Endothelial cell of umbilical vein (primary cell): Measurements from ENCODE around the gene GLUL. TPM values are rescaled to one million over a fixed set of nuclear protein-coding genes. Genes with fewer than 3 reads are reported as not detected.

Experiments used
- BruUV-seq: library from RNA; stranded (reverse); fragments of 400-500 nt; replicated peaks from 2 replicates; lab custom pipeline; 2021; lab: Mats Ljungman, UMichigan
- CTCF ChIA-PET: fragments of 300-600, 350-600 bp; sonication (Branson Sonifier 250); formaldehyde crosslinking; loops from one replicate; lab custom pipeline; 2021; ENCODE audit warnings: antibody characterized with exemption, inconsistent platforms; lab: Charles Lee
- POLR2A ChIA-PET: fragments of 300-600, 350-600 bp; sonication (Branson Sonifier 250); formaldehyde crosslinking; loops from one replicate; lab custom pipeline; 2021; ENCODE audit warnings: antibody characterized with exemption, inconsistent platforms; lab: Charles Lee
- DNase-seq: peaks from one replicate; pipeline ENCODE4 v3.0.0-alpha.2; 2011; ENCODE audit warnings: low read depth, low spot score
- FAIRE-seq: peaks from 2 replicates; lab custom pipeline; 2011; peaks lifted over from hg19 to GRCh38; lab: Jason Lieb, UNC
- H2AFZ ChIP-seq: 2 replicates; pipeline ENCODE4 v1.6.0; 2012; ENCODE audit warnings: low read depth, low read length, control low read depth, inconsistent platforms
- H3K27ac ChIP-seq: 2 replicates; pipeline ENCODE4 v1.5.1; 2011; ENCODE audit warnings: low read depth, mild to moderate bottlenecking, control low read depth, low read length, moderate library complexity; ENCODE audit not compliant: insufficient read depth
- H3K27me3 ChIP-seq, 2 experiments: 2 replicates each; pipeline versions ENCODE4 v1.6.0 to v1.6.1; 2011; ENCODE audit warnings: low read length in 2 of 2, mixed read lengths in 1 of 2; ENCODE audit not compliant: control insufficient read depth in 2 of 2, insufficient read depth in 2 of 2
- H3K36me3 ChIP-seq, 2 experiments: 2 replicates in 1 of 2; 3 replicates in 1 of 2; pipeline ENCODE4 v1.5.1; 2011; ENCODE audit warnings: low read length in 2 of 2, mild to moderate bottlenecking in 1 of 2, moderate library complexity in 1 of 2; ENCODE audit not compliant: control insufficient read depth in 2 of 2, insufficient read depth in 2 of 2; ENCODE audit errors: extremely low read depth in 1 of 2
- H3K4me1 ChIP-seq: 3 replicates; pipeline ENCODE4 v1.5.1; 2011; ENCODE audit warnings: mild to moderate bottlenecking, low read length; ENCODE audit not compliant: control insufficient read depth, insufficient read depth; ENCODE audit errors: extremely low read depth
- H3K4me2 ChIP-seq: 2 replicates; pipeline ENCODE4 v1.6.1; 2011; ENCODE audit warnings: low read length, control low read depth, mixed read lengths; ENCODE audit not compliant: insufficient read depth
- H3K4me3 ChIP-seq, 3 experiments: fragments of 200-600 bp in 1 of 3; sonication (generic), shearing (Covaris generic) in 1 of 3; replicated peaks in 1 of 3; 2 replicates each; pipeline ENCODE4 v1.5.1; 2011 to 2016; ENCODE audit warnings: control low read depth in 3 of 3, low read length in 3 of 3, mild to moderate bottlenecking in 2 of 3, inconsistent platforms in 1 of 3, low read depth in 1 of 3, moderate library complexity in 1 of 3; ENCODE audit not compliant: insufficient read depth in 1 of 3
- H3K79me2 ChIP-seq: 2 replicates; pipeline ENCODE4 v1.6.0; 2012; ENCODE audit warnings: low read length, inconsistent platforms; ENCODE audit not compliant: control insufficient read depth, insufficient read depth
- H3K9ac ChIP-seq: replicated peaks from 2 replicates; pipeline ENCODE3; 2011; ENCODE audit warnings: low read length, control low read depth; ENCODE audit not compliant: insufficient read depth; ENCODE audit errors: extremely low read depth
- H3K9me1 ChIP-seq: replicated peaks from 3 replicates; pipeline ENCODE4 v1.6.0; 2011; ENCODE audit warnings: mild to moderate bottlenecking, low read length; ENCODE audit not compliant: control insufficient read depth, insufficient read depth; ENCODE audit errors: extremely low read depth
- H3K9me3 ChIP-seq: replicated peaks from 2 replicates; pipeline ENCODE4 v1.5.1; 2012; ENCODE audit warnings: low read length, inconsistent platforms; ENCODE audit not compliant: control insufficient read depth, insufficient read depth
- H4K20me1 ChIP-seq: replicated peaks from 2 replicates; pipeline ENCODE3; 2011; ENCODE audit warnings: mild to moderate bottlenecking, low read length; ENCODE audit not compliant: control insufficient read depth, insufficient read depth; ENCODE audit errors: extremely low read depth
- CTCF ChIP-seq, 2 donors: IDR thresholded peaks; 1 replicate in 1 of 2; 2 replicates in 1 of 2; pipeline ENCODE4 v1.5.1; 2011; ENCODE audit warnings: low read length in 2 of 2, mild to moderate bottlenecking in 2 of 2, moderate library complexity in 2 of 2, control low read depth in 1 of 2, inconsistent platforms in 1 of 2, low read depth in 1 of 2; ENCODE audit not compliant: insufficient read depth in 1 of 2; ENCODE audit errors: extremely low read depth in 1 of 2
- FOS ChIP-seq: IDR thresholded peaks from 2 replicates; pipeline ENCODE4 v1.6.1; 2011; ENCODE audit warnings: mild to moderate bottlenecking, low read length, moderate library complexity, borderline replicate concordance; ENCODE audit not compliant: insufficient read depth
- GATA2 ChIP-seq: IDR thresholded peaks from 2 replicates; pipeline ENCODE4 v1.7.0; 2011; ENCODE audit warnings: low read depth, mild to moderate bottlenecking, moderate library complexity, mixed read lengths, low read length; ENCODE audit not compliant: insufficient read length, insufficient read depth
- JUN ChIP-seq: IDR thresholded peaks from 2 replicates; pipeline ENCODE4 v1.6.1; 2011; ENCODE audit warnings: borderline replicate concordance, low read depth; ENCODE audit not compliant: insufficient read length, insufficient read depth
- MAX ChIP-seq: IDR thresholded peaks from 2 replicates; pipeline ENCODE4 v1.6.1; 2011; ENCODE audit not compliant: insufficient read depth, insufficient read length
- MYC ChIP-seq: IDR thresholded peaks from one replicate; pipeline ENCODE4 v1.6.1; 2011; ENCODE audit warnings: mild to moderate bottlenecking, low read depth, low read length
- POLR2A ChIP-seq: IDR thresholded peaks from 2 replicates; pipeline ENCODE4 v1.6.1; 2012; ENCODE audit warnings: low read depth, mild to moderate bottlenecking, control low read depth, low read length
- POLR2AphosphoS5 ChIP-seq: IDR thresholded peaks from 2 replicates; pipeline ENCODE4 v1.6.1; 2012; ENCODE audit warnings: low read depth, mild to moderate bottlenecking, control low read depth, low read length, moderate library complexity; ENCODE audit not compliant: insufficient read depth
- dilution Hi-C: fragments of 300-500 bp; cut with MboI; formaldehyde crosslinking; loops from one replicate; pipeline ENCODE4 v1.15.0; 2019; ENCODE audit warnings: low sequenced_read_pairs; ENCODE audit not compliant: extremely low pct_ligation_motif_present
- intact Hi-C: fragments of 100-400 bp; cut with micrococcal nuclease; formaldehyde crosslinking; loops from one replicate; pipeline ENCODE4 v1.10.0; 2022
- polyA plus RNA-seq, 4 experiments: library from polyadenylated mRNA; depleted of rRNA in 3 of 4; stranded (reverse) in 3 of 4; unstranded in 1 of 4; fragments of >200 nt; gene quantifications; 2 replicates each; pipeline versions ENCODE4 v1.2.1 to v1.2.3, GENCODE V29; 2011 to 2012; ENCODE audit warnings: missing spikeins in 1 of 4
- total RNA-seq: library from RNA; stranded (reverse); gene quantifications from 2 replicates; pipeline ENCODE4 v1.2.3, GENCODE V29; 2021

The GLUL gene
- total and polyA plus RNA-seq, 2 donors (not counting 3 experiments of a cell fraction or from before 2014, with no cell fraction given) = 172 to 187 TPM

GRCh38 chr1:182337736-182338571 lies 53.6 kb downstream of the GLUL start:
- H4K20me1 ChIP-seq = no peaks in the 10 kb centered on the region
- no peaks in the 10 kb centered on the region for H3K36me3 ChIP-seq
- DNase-seq (no peak), FAIRE-seq (no peak)
- no peak overlapping the region for H3K27ac ChIP-seq
- no peak overlapping the region for H3K4me3 ChIP-seq
- no peaks in the 10 kb centered on the region for H3K79me2 ChIP-seq
- dilution Hi-C loops (no loop called here), intact Hi-C loops (no loop called here)
- no peak overlapping the region for H3K4me2 ChIP-seq
- CTCF ChIA-PET = no interaction called here
- no peaks in the 10 kb centered on the region for H3K9me1 ChIP-seq
- no TSS peak for BruUV-seq
- no peak overlapping the region for H2AFZ ChIP-seq
- no peaks in the 10 kb centered on the region for H3K9me3 ChIP-seq
- no peak overlapping the region for H3K9ac ChIP-seq
- no peaks in the 10 kb centered on the region for H3K27me3 ChIP-seq
- no peak for TF ChIP-seq FOS
- POLR2A ChIA-PET = no interaction called here
- H3K4me1 ChIP-seq = no peaks in the 10 kb centered on the region

GRCh38 chr1:182335771-182336566 lies 55.6 kb downstream of the GLUL start:
- dilution Hi-C loops = no loop called here
- BruUV-seq = no TSS peak

More at GRCh38 chr1:182335771-182336566, 55.6 kb downstream of the GLUL start:
- H3K79me2 ChIP-seq = no peaks in the 10 kb centered on the region
- H2AFZ ChIP-seq = no peak overlapping the region
- no peaks in the 10 kb centered on the region for H3K27me3 ChIP-seq
- DNase-seq = no peak
- FAIRE-seq = no peak
- no peak overlapping the region for H3K4me2 ChIP-seq
- TF ChIP-seq MYC = no peak
- TF ChIP-seq POLR2A = no peak
- no peak for TF ChIP-seq POLR2AphosphoS5
- no peak for TF ChIP-seq GATA2
- TF ChIP-seq MAX = no peak
- no peak for TF ChIP-seq JUN
- no peak for TF ChIP-seq CTCF (IDR thresholded peaks at IDR 0.05; ENCODE audit: extremely low read depth in 1 of 2, insufficient read depth in 1 of 2, low read depth in 1 of 2, low read length in 2 of 2)
- H3K9ac ChIP-seq = no peak overlapping the region
- H3K4me1 ChIP-seq = no peaks in the 10 kb centered on the region
- no peak overlapping the region for H3K4me3 ChIP-seq
- POLR2A ChIA-PET = no interaction called here
- CTCF ChIA-PET = no interaction called here
- intact Hi-C loops = no loop called here
- no peaks in the 10 kb centered on the region for H3K9me1 ChIP-seq
- no peaks in the 10 kb centered on the region for H3K36me3 ChIP-seq
- H3K27ac ChIP-seq = no peak overlapping the region
- no peaks in the 10 kb centered on the region for H4K20me1 ChIP-seq
- H3K9me3 ChIP-seq = no peaks in the 10 kb centered on the region
